Thoracic aorta (tissue), 2 donors: ENCODE measurements around the gene TXNDC11. TPM values are rescaled to one million over a fixed set of nuclear protein-coding genes. Genes with fewer than 3 reads are reported as not detected.

Source experiments
- ATAC-seq: fragments of 150-250 bp; one replicate; pipeline ENCODE4 v1.8.0; 2017; ENCODE audit warnings: low read depth; ENCODE audit not compliant: insufficient number of reproducible peaks, low FRiP score
- DNase-seq: peaks from one replicate; pipeline ENCODE4 v3.0.0-alpha.2; 2020; ENCODE audit warnings: low spot score
- H3K27ac ChIP-seq, 2 donors: fragments of 200-600 bp; sonication (generic); 1 replicate in 1 of 2; 2 replicates in 1 of 2; pipeline ENCODE4 v1.5.1; 2016; ENCODE audit warnings: mild to moderate bottlenecking in 2 of 2, moderate library complexity in 2 of 2
- H3K27me3 ChIP-seq: fragments of 200-600 bp; sonication (generic); replicated peaks from 2 replicates; pipeline ENCODE4 v1.6.0; 2016; ENCODE audit warnings: mild to moderate bottlenecking; ENCODE audit not compliant: insufficient read depth
- H3K36me3 ChIP-seq: fragments of 200-600 bp; sonication (generic); one replicate; pipeline ENCODE4 v1.5.1; 2016
- H3K4me1 ChIP-seq, 2 donors: fragments of 200-600 bp; sonication (generic); 1 replicate in 1 of 2; 2 replicates in 1 of 2; pipeline versions ENCODE4 v1.5.1 to v1.6.0; 2016; ENCODE audit warnings: low read depth in 2 of 2, mild to moderate bottlenecking in 1 of 2; ENCODE audit not compliant: control insufficient read depth in 1 of 2
- H3K4me3 ChIP-seq: fragments of 200-600 bp; sonication (generic); 2 replicates; pipeline ENCODE4 v1.5.1; 2016; ENCODE audit warnings: mild to moderate bottlenecking
- H3K9me3 ChIP-seq: fragments of 200-600 bp; sonication (generic); 2 replicates; pipeline ENCODE4 v1.5.1; 2016
- CTCF ChIP-seq: fragments of 200-600 bp; sonication (generic); IDR thresholded peaks from one replicate; pipeline ENCODE4 v1.5.1; 2019; ENCODE audit warnings: antibody characterized with exemption
- total RNA-seq, 2 donors: library from RNA; depleted of rRNA; stranded (reverse); fragments of >200 nt; gene quantifications; one replicate each; pipeline versions ENCODE4 v1.1.0 to v1.2.3, GENCODE V29; 2016

TXNDC11 gene
- total RNA-seq, 2 donors from 2014 or later, result 44.5 to 49.4 TPM

GRCh38 chr16:11657556-11657955, 85.1 kb downstream of the TXNDC11 start:
- Histone ChIP-seq H3K4me3 (no peak overlapping the region), H3K9me3 (no peaks in the 10 kb centered on the region), H3K36me3 (no peaks in the 10 kb centered on the region), H3K27ac (no peak overlapping the region), H3K27me3 (no peaks in the 10 kb centered on the region), H3K4me1 (peaks cover 8 to 14% of the 10 kb centered on the region in 2 donors)
- no peak for ATAC-seq
- DNase-seq, result no peak
- no peak for TF ChIP-seq CTCF

GRCh38 chr16:11655655-11656054, 87.0 kb downstream of the TXNDC11 start:
- no peak for TF ChIP-seq CTCF
- DNase-seq (no peak), ATAC-seq (no peak)
- Histone ChIP-seq H3K36me3 (no peaks in the 10 kb centered on the region), H3K9me3 (no peaks in the 10 kb centered on the region), H3K27me3 (no peaks in the 10 kb centered on the region), H3K27ac (no peak overlapping the region), H3K4me3 (no peak overlapping the region), H3K4me1 (peaks cover 8 to 14% of the 10 kb centered on the region in 2 donors)

GRCh38 chr16:11651796-11652195, 90.9 kb downstream of the TXNDC11 start:
- H3K4me3 ChIP-seq, result no peak overlapping the region
- H3K4me1 ChIP-seq, result no peaks in the 10 kb centered on the region
- H3K27ac ChIP-seq, result no peak overlapping the region
- ATAC-seq (no peak), DNase-seq (no peak)
- H3K36me3 ChIP-seq, result no peaks in the 10 kb centered on the region
- H3K27me3 ChIP-seq, result no peaks in the 10 kb centered on the region
- TF ChIP-seq CTCF, result no peak
- H3K9me3 ChIP-seq, result no peaks in the 10 kb centered on the region

- no peak overlapping the region for H3K4me3 ChIP-seq
- no peak overlapping the region for H3K27ac ChIP-seq
- H3K9me3 ChIP-seq, result no peaks in the 10 kb centered on the region
- no peak for ATAC-seq
- no peak for TF ChIP-seq CTCF
- H3K4me1 ChIP-seq, result no peaks in the 10 kb centered on the region
- DNase-seq, result no peak
- no peaks in the 10 kb centered on the region for H3K36me3 ChIP-seq
- H3K27me3 ChIP-seq, result no peaks in the 10 kb centered on the region
Observed at GRCh38 chr16:11650641-11651591, 91.7 kb downstream of the TXNDC11 start.

- DNase-seq, result no peak
- no peak for TF ChIP-seq CTCF
- Histone ChIP-seq H3K9me3 (no peaks in the 10 kb centered on the region), H3K36me3 (no peaks in the 10 kb centered on the region), H3K27ac (no peak overlapping the region), H3K4me1 (no peaks in the 10 kb centered on the region), H3K27me3 (no peaks in the 10 kb centered on the region), H3K4me3 (no peak overlapping the region)
- no peak for ATAC-seq
Observed at GRCh38 chr16:11649276-11649675, 93.4 kb downstream of the TXNDC11 start.
